HepG2 (cell line): ENCODE data around the gene PALM3. TPM values are rescaled to one million over a fixed set of nuclear protein-coding genes. Genes with fewer than 3 reads are reported as not detected.

Source experiments
- DR1 ChIP-seq: sonication (generic); formaldehyde crosslinking; IDR thresholded peaks from 2 replicates; pipeline ENCODE4 v1.8.0; 2021; ENCODE audit warnings: mild to moderate bottlenecking, missing genetic modification reagents, inconsistent platforms
- ISX ChIP-seq: sonication (generic); formaldehyde crosslinking; conservative IDR thresholded peaks from 2 replicates; pipeline ENCODE4 v1.5.0; 2020; ENCODE audit warnings: missing genetic modification reagents
- KDM3A ChIP-seq: IDR thresholded peaks from 2 replicates; pipeline ENCODE4 v1.6.1; 2018; ENCODE audit warnings: low read depth, missing compliant biosample characterization
- NBN ChIP-seq: fragments of 450-650 bp; conservative IDR thresholded peaks from 2 replicates; pipeline ENCODE4 v1.6.1; 2017
- NRL ChIP-seq: sonication (generic); formaldehyde crosslinking; IDR thresholded peaks from 2 replicates; pipeline ENCODE4 v1.5.0; 2020; ENCODE audit warnings: missing genetic modification reagents, mild to moderate bottlenecking, moderate library complexity, borderline replicate concordance
- REL ChIP-seq: sonication (generic); formaldehyde crosslinking; conservative IDR thresholded peaks from 2 replicates; pipeline ENCODE4 v1.8.0; 2022; ENCODE audit warnings: mild to moderate bottlenecking, missing genetic modification reagents, moderate library complexity
- SMARCE1 ChIP-seq: fragments of 450-650 bp; IDR thresholded peaks from 2 replicates; pipeline ENCODE4 v1.6.1; 2017; ENCODE audit warnings: borderline replicate concordance
- ZNF547 ChIP-seq: sonication (generic); formaldehyde crosslinking; IDR thresholded peaks from 2 replicates; pipeline ENCODE4 v1.5.1; 2020; ENCODE audit warnings: mild to moderate bottlenecking, missing genetic modification reagents
- ZNF556 ChIP-seq: sonication (generic); formaldehyde crosslinking; IDR thresholded peaks from 2 replicates; pipeline ENCODE4 v1.4.0; 2020; ENCODE audit warnings: mild to moderate bottlenecking, missing genetic modification reagents, borderline replicate concordance
- ZSCAN9 ChIP-seq: IDR thresholded peaks from 2 replicates; pipeline ENCODE4 v1.6.1; 2016; ENCODE audit warnings: borderline replicate concordance
- polyA plus RNA-seq, 8 experiments: library from polyadenylated mRNA; depleted of rRNA in 3 of 8; stranded (reverse) in 7 of 8; unstranded in 1 of 8; fragments of >200 nt; fragmentation: Illumina TruSeq in 4 of 8; extraction: Trizol in 4 of 8; gene quantifications; 2 replicates each; pipeline versions ENCODE4 v1.2.1 to v1.2.3, GENCODE V29; 2011 to 2016; ENCODE audit warnings: low read depth in 4 of 8, missing spikeins in 1 of 8, mixed read lengths in 1 of 8; ENCODE audit not compliant: insufficient read depth in 1 of 8
- total RNA-seq, 5 experiments: library from RNA; depleted of rRNA; stranded (reverse); fragments of >200 nt; fragmentation: Illumina TruSeq; extraction: Trizol; gene quantifications; 2 replicates each; pipeline ENCODE4 v1.2.3, GENCODE V29; 2016; ENCODE audit warnings: low read depth in 1 of 5
- TF ChIP-seq, protein P1 (sequence below): sonication (generic); formaldehyde crosslinking; IDR thresholded peaks from 2 replicates; pipeline ENCODE4 v1.5.0; 2020; ENCODE audit warnings: mild to moderate bottlenecking, missing genetic modification reagents
- TF ChIP-seq, protein P2 (sequence below): IDR thresholded peaks from 2 replicates; pipeline ENCODE4 v1.4.0; 2020; ENCODE audit warnings: mild to moderate bottlenecking, missing genetic modification reagents
- TF ChIP-seq, protein P3 (sequence below): sonication (generic); formaldehyde crosslinking; IDR thresholded peaks from 2 replicates; pipeline ENCODE4 v1.8.0; 2022; ENCODE audit warnings: mild to moderate bottlenecking, missing genetic modification reagents
- TF ChIP-seq, protein P4 (sequence below): sonication (generic); formaldehyde crosslinking; IDR thresholded peaks from 2 replicates; pipeline ENCODE4 v1.4.0; 2020; ENCODE audit warnings: missing genetic modification reagents
- TF ChIP-seq, protein P5 (sequence below): sonication (generic); formaldehyde crosslinking; conservative IDR thresholded peaks from 2 replicates; pipeline ENCODE4 v1.4.0; 2020; ENCODE audit warnings: mild to moderate bottlenecking, missing genetic modification reagents, moderate library complexity

Gene PALM3
- total and polyA plus RNA-seq, 2 of the 13 experiments (the other 11 are each of a cell fraction or from before 2014, with no cell fraction given): 0.79 to 2.4 TPM

DNA sequence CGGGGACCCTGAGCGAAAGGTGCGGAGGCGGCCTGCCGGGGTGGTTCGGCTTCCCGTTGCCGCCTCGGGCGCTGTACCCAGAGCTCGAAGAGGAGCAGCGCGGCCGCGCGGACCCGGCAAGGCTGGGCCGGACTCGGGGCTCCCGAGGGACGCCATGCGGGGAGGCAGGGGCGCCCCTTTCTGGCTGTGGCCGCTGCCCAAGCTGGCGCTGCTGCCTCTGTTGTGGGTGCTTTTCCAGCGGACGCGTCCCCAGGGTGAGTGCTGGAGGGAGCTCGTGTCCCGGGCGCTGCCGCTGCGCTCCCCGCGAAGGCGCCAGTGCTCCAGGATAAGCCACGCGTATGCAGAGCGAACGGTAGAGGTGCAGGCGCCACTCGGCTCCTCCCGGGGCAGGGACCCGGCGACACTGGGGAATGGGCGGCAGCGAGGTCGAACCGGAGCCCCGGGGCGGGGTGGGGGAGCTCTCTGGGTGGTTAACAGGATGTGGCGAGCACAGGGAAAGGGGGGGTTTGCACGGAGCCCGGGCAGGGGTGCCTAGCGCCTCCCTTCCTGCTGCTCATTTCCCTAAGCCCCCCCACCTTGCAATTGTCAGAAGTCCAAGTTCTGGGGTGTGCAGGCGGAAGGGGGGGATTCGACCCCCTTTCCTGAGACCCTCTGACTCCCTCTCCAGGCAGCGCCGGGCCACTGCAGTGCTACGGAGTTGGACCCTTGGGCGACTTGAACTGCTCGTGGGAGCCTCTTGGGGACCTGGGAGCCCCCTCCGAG is 30.0 kb downstream of the PALM3 start, which contains the start of gene IL27RA (continued):
- TF ChIP-seq, protein P1, sequence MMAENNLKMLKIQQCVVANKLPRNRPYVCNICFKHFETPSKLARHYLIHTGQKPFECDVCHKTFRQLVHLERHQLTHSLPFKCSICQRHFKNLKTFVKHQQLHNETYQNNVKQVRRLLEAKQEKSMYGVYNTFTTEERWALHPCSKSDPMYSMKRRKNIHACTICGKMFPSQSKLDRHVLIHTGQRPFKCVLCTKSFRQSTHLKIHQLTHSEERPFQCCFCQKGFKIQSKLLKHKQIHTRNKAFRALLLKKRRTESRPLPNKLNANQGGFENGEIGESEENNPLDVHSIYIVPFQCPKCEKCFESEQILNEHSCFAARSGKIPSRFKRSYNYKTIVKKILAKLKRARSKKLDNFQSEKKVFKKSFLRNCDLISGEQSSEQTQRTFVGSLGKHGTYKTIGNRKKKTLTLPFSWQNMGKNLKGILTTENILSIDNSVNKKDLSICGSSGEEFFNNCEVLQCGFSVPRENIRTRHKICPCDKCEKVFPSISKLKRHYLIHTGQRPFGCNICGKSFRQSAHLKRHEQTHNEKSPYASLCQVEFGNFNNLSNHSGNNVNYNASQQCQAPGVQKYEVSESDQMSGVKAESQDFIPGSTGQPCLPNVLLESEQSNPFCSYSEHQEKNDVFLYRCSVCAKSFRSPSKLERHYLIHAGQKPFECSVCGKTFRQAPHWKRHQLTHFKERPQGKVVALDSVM (CRISPR knock-in tag): no peak; the same call in 1 of the 2 replicates
- TF ChIP-seq NRL (CRISPR knock-in tag): peak; percentile 88
- no peak for TF ChIP-seq NBN
- peak; percentile 52; the same call in 1 of the 2 replicates for TF ChIP-seq ZNF556 (CRISPR knock-in tag)
- TF ChIP-seq, protein P2, sequence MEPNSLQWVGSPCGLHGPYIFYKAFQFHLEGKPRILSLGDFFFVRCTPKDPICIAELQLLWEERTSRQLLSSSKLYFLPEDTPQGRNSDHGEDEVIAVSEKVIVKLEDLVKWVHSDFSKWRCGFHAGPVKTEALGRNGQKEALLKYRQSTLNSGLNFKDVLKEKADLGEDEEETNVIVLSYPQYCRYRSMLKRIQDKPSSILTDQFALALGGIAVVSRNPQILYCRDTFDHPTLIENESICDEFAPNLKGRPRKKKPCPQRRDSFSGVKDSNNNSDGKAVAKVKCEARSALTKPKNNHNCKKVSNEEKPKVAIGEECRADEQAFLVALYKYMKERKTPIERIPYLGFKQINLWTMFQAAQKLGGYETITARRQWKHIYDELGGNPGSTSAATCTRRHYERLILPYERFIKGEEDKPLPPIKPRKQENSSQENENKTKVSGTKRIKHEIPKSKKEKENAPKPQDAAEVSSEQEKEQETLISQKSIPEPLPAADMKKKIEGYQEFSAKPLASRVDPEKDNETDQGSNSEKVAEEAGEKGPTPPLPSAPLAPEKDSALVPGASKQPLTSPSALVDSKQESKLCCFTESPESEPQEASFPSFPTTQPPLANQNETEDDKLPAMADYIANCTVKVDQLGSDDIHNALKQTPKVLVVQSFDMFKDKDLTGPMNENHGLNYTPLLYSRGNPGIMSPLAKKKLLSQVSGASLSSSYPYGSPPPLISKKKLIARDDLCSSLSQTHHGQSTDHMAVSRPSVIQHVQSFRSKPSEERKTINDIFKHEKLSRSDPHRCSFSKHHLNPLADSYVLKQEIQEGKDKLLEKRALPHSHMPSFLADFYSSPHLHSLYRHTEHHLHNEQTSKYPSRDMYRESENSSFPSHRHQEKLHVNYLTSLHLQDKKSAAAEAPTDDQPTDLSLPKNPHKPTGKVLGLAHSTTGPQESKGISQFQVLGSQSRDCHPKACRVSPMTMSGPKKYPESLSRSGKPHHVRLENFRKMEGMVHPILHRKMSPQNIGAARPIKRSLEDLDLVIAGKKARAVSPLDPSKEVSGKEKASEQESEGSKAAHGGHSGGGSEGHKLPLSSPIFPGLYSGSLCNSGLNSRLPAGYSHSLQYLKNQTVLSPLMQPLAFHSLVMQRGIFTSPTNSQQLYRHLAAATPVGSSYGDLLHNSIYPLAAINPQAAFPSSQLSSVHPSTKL: no peak
- no peak for TF ChIP-seq ZSCAN9
- 0 out of 2 replicates have a peak, but pooled peaks have one; percentile 29 for TF ChIP-seq KDM3A (CRISPR knock-in tag)
- TF ChIP-seq, protein P3, sequence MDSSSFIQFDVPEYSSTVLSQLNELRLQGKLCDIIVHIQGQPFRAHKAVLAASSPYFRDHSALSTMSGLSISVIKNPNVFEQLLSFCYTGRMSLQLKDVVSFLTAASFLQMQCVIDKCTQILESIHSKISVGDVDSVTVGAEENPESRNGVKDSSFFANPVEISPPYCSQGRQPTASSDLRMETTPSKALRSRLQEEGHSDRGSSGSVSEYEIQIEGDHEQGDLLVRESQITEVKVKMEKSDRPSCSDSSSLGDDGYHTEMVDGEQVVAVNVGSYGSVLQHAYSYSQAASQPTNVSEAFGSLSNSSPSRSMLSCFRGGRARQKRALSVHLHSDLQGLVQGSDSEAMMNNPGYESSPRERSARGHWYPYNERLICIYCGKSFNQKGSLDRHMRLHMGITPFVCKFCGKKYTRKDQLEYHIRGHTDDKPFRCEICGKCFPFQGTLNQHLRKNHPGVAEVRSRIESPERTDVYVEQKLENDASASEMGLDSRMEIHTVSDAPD (CRISPR knock-in tag): 0 out of 2 replicates have a peak, but pooled peaks have one; percentile 41
- no peak for TF ChIP-seq REL
- TF ChIP-seq, protein P4, sequence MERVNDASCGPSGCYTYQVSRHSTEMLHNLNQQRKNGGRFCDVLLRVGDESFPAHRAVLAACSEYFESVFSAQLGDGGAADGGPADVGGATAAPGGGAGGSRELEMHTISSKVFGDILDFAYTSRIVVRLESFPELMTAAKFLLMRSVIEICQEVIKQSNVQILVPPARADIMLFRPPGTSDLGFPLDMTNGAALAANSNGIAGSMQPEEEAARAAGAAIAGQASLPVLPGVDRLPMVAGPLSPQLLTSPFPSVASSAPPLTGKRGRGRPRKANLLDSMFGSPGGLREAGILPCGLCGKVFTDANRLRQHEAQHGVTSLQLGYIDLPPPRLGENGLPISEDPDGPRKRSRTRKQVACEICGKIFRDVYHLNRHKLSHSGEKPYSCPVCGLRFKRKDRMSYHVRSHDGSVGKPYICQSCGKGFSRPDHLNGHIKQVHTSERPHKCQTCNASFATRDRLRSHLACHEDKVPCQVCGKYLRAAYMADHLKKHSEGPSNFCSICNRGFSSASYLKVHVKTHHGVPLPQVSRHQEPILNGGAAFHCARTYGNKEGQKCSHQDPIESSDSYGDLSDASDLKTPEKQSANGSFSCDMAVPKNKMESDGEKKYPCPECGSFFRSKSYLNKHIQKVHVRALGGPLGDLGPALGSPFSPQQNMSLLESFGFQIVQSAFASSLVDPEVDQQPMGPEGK (CRISPR knock-in tag): peak; percentile 79
- TF ChIP-seq, protein P5, sequence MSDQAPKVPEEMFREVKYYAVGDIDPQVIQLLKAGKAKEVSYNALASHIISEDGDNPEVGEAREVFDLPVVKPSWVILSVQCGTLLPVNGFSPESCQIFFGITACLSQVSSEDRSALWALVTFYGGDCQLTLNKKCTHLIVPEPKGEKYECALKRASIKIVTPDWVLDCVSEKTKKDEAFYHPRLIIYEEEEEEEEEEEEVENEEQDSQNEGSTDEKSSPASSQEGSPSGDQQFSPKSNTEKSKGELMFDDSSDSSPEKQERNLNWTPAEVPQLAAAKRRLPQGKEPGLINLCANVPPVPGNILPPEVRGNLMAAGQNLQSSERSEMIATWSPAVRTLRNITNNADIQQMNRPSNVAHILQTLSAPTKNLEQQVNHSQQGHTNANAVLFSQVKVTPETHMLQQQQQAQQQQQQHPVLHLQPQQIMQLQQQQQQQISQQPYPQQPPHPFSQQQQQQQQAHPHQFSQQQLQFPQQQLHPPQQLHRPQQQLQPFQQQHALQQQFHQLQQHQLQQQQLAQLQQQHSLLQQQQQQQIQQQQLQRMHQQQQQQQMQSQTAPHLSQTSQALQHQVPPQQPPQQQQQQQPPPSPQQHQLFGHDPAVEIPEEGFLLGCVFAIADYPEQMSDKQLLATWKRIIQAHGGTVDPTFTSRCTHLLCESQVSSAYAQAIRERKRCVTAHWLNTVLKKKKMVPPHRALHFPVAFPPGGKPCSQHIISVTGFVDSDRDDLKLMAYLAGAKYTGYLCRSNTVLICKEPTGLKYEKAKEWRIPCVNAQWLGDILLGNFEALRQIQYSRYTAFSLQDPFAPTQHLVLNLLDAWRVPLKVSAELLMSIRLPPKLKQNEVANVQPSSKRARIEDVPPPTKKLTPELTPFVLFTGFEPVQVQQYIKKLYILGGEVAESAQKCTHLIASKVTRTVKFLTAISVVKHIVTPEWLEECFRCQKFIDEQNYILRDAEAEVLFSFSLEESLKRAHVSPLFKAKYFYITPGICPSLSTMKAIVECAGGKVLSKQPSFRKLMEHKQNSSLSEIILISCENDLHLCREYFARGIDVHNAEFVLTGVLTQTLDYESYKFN: 0 out of 2 replicates have a peak, but pooled peaks have one; percentile 18
- TF ChIP-seq DR1 (CRISPR knock-in tag): no peak
- TF ChIP-seq ISX (CRISPR knock-in tag): 0 out of 2 replicates have a peak, but pooled peaks have one; percentile 42
- TF ChIP-seq ZNF547 (CRISPR knock-in tag): peak; percentile 73; the same call in 1 of the 2 replicates
- no peak for TF ChIP-seq SMARCE1
